AG04450 (cell line): ENCODE data around the gene WRAP73. TPM values are rescaled to one million over a fixed set of nuclear protein-coding genes. Genes with fewer than 3 reads are reported as not detected.

Experiments
- CTCF ChIA-PET: fragments of 300-600, 350-600 bp; formaldehyde crosslinking; extraction: SDS; loops from one replicate; lab custom pipeline; 2022; ENCODE audit warnings: antibody characterized with exemption, inconsistent platforms; lab: Charles Lee
- POLR2A ChIA-PET: fragments of 350-600 bp; formaldehyde crosslinking; extraction: SDS; loops from one replicate; lab custom pipeline; 2021; ENCODE audit warnings: antibody characterized with exemption, inconsistent platforms; lab: Yijun Ruan, JAX
- DNase-seq: peaks from one replicate; pipeline ENCODE4 v3.0.0-alpha.2; 2011; ENCODE audit warnings: low read depth, low spot score
- H3K27ac ChIP-seq: one replicate; pipeline ENCODE4 v1.5.1; 2012; ENCODE audit warnings: low read depth, low read length, control low read depth
- H3K27me3 ChIP-seq: one replicate; pipeline ENCODE4 v1.6.0; 2012; ENCODE audit warnings: low read length; ENCODE audit not compliant: control insufficient read depth, insufficient read depth
- H3K4me3 ChIP-seq: 2 replicates; pipeline ENCODE4 v1.5.1; 2011; ENCODE audit warnings: mild to moderate bottlenecking, low read depth, low read length, control low read depth
- H3K9me3 ChIP-seq: 2 replicates; pipeline ENCODE4 v1.5.1; 2012; ENCODE audit warnings: low read length; ENCODE audit not compliant: control insufficient read depth, insufficient read depth
- CTCF ChIP-seq: IDR thresholded peaks from 2 replicates; pipeline ENCODE4 v1.5.1; 2011; ENCODE audit warnings: low read depth, low read length, control low read depth, inconsistent platforms
- polyA plus RNA-seq: library from polyadenylated mRNA; depleted of rRNA; stranded (reverse); fragments of >200 nt; gene quantifications from 2 replicates; pipeline ENCODE4 v1.2.3, GENCODE V29; 2011

WRAP73 gene
- polyA plus RNA-seq, 1 experiment = 14.1 TPM

- peaks cover 19% of the 10 kb centered on the region for H3K27me3 ChIP-seq
- POLR2A ChIA-PET = no interaction called here
- CTCF ChIA-PET = no interaction called here
- DNase-seq = no peak
- no peak overlapping the region for H3K27ac ChIP-seq
- no peaks in the 10 kb centered on the region; the same call in 1 of the 2 replicates for H3K9me3 ChIP-seq
- no peak for TF ChIP-seq CTCF
- no peak overlapping the region for H3K4me3 ChIP-seq
Measured at GRCh38 chr1:3683197-3683596, 33.3 kb upstream of the WRAP73 start.

- no peak for DNase-seq
- Histone ChIP-seq H3K9me3 (no peaks in the 10 kb centered on the region; the same call in 1 of the 2 replicates), H3K27me3 (peaks cover 17% of the 10 kb centered on the region), H3K4me3 (no peak overlapping the region), H3K27ac (no peak overlapping the region)
- ChIA-PET POLR2A (no interaction called here), CTCF (no interaction called here)
- TF ChIP-seq CTCF = no peak
Measured at GRCh38 chr1:3681898-3682806, 32.2 kb upstream of the WRAP73 start.

GRCh38 chr1:3681231-3681897 is 31.5 kb upstream of the WRAP73 start:
- TF ChIP-seq CTCF = no peak
- CTCF ChIA-PET = no interaction called here
- H3K9me3 ChIP-seq = no peaks in the 10 kb centered on the region; the same call in 1 of the 2 replicates
- no peak overlapping the region for H3K27ac ChIP-seq
- POLR2A ChIA-PET = interaction anchor here (0.7 kb wide), 1 partner anchor 53 kb away, joined by 3 read pairs; no protein-coding TSS in a partner anchor
- no peak for DNase-seq
- H3K27me3 ChIP-seq = peaks cover 15% of the 10 kb centered on the region
- H3K4me3 ChIP-seq = no peak overlapping the region

- Histone ChIP-seq H3K27ac (no peak overlapping the region), H3K4me3 (no peak overlapping the region), H3K27me3 (peaks cover 14% of the 10 kb centered on the region), H3K9me3 (no peaks in the 10 kb centered on the region; the same call in 1 of the 2 replicates)
- DNase-seq = no peak
- no peak for TF ChIP-seq CTCF
- ChIA-PET POLR2A (interaction anchor here (0.7 kb wide), 1 partner anchor 53 kb away, joined by 3 read pairs; no protein-coding TSS in a partner anchor), CTCF (no interaction called here)
Measured at GRCh38 chr1:3680488-3681230, 30.8 kb upstream of the WRAP73 start.
